ENCODE measurements around the gene FZD8. TPM values are rescaled to one million over a fixed set of nuclear protein-coding genes. Genes with fewer than 3 reads are reported as not detected.

Gene FZD8
- polyA plus RNA-seq, 1 experiment = 0.55 TPM

- ChIA-PET POLR2A (no interaction called here), CTCF (no interaction called here)
- DNase-seq (ENCODE audit: low read depth, low spot score) = no peak
- no peak overlapping the region for H3K27ac ChIP-seq (ENCODE audit: low read depth, low read length)
- H3K4me3 ChIP-seq (ENCODE audit: low read depth, low read length) = no peak overlapping the region
- H3K27me3 ChIP-seq (ENCODE audit: control insufficient read depth, insufficient read depth, low read length) = peaks cover 2% of the 10 kb centered on the region
- TF ChIP-seq CTCF (IDR thresholded peaks at IDR 0.05; ENCODE audit: low read depth, low read length) = no peak
- H3K9me3 ChIP-seq (ENCODE audit: control insufficient read depth, insufficient read depth, low read length) = no peaks in the 10 kb centered on the region
Measured at GRCh38 chr10:35667270-35667889, 25.3 kb upstream of the FZD8 start.

- CTCF ChIA-PET = no interaction called here
Measured at GRCh38 chr10:35661236-35661635, 19.1 kb upstream of the FZD8 start.

GRCh38 chr10:35659456-35659855 is 17.4 kb upstream of the FZD8 start:
- H3K9me3 ChIP-seq (ENCODE audit: control insufficient read depth, insufficient read depth, low read length) = no peaks in the 10 kb centered on the region
- ChIA-PET CTCF (no interaction called here), POLR2A (no interaction called here)
- H3K4me3 ChIP-seq (ENCODE audit: low read depth, low read length) = no peak overlapping the region
- no peaks in the 10 kb centered on the region for H3K27me3 ChIP-seq (ENCODE audit: control insufficient read depth, insufficient read depth, low read length)
- H3K27ac ChIP-seq (ENCODE audit: low read depth, low read length) = no peak overlapping the region
- no peak for TF ChIP-seq CTCF (IDR thresholded peaks at IDR 0.05; ENCODE audit: low read depth, low read length)
- DNase-seq (ENCODE audit: low read depth, low spot score) = no peak

More at GRCh38 chr10:35661236-35661635, 19.1 kb upstream of the FZD8 start:
- Histone ChIP-seq H3K4me3 (ENCODE audit: low read depth, low read length) (no peak overlapping the region), H3K27me3 (ENCODE audit: control insufficient read depth, insufficient read depth, low read length) (no peaks in the 10 kb centered on the region), H3K9me3 (ENCODE audit: control insufficient read depth, insufficient read depth, low read length) (no peaks in the 10 kb centered on the region), H3K27ac (ENCODE audit: low read depth, low read length) (no peak overlapping the region)
- no peak for TF ChIP-seq CTCF (IDR thresholded peaks at IDR 0.05; ENCODE audit: low read depth, low read length)
- DNase-seq (ENCODE audit: low read depth, low spot score) = no peak
- POLR2A ChIA-PET = no interaction called here

- H3K27ac ChIP-seq (ENCODE audit: low read depth, low read length) = no peak overlapping the region
- H3K9me3 ChIP-seq (ENCODE audit: control insufficient read depth, insufficient read depth, low read length) = no peaks in the 10 kb centered on the region
- no peak overlapping the region for H3K4me3 ChIP-seq (ENCODE audit: low read depth, low read length)
- DNase-seq (ENCODE audit: low read depth, low spot score) = no peak
- ChIA-PET CTCF (no interaction called here), POLR2A (no interaction called here)
- peaks cover 2% of the 10 kb centered on the region for H3K27me3 ChIP-seq (ENCODE audit: control insufficient read depth, insufficient read depth, low read length)
- TF ChIP-seq CTCF (IDR thresholded peaks at IDR 0.05; ENCODE audit: low read depth, low read length) = no peak
Measured at GRCh38 chr10:35657621-35658020, 15.5 kb upstream of the FZD8 start.

- no peak overlapping the region for H3K27ac ChIP-seq (ENCODE audit: low read depth, low read length)
- ChIA-PET CTCF (no interaction called here), POLR2A (no interaction called here)
- H3K9me3 ChIP-seq (ENCODE audit: control insufficient read depth, insufficient read depth, low read length) = no peaks in the 10 kb centered on the region
- H3K4me3 ChIP-seq (ENCODE audit: low read depth, low read length) = no peak overlapping the region
- no peak for DNase-seq (ENCODE audit: low read depth, low spot score)
- H3K27me3 ChIP-seq (ENCODE audit: control insufficient read depth, insufficient read depth, low read length) = peaks cover 2% of the 10 kb centered on the region
- no peak for TF ChIP-seq CTCF (IDR thresholded peaks at IDR 0.05; ENCODE audit: low read depth, low read length)
Measured at GRCh38 chr10:35652824-35653223, 10.7 kb upstream of the FZD8 start.

Data from AG04450 (cell line).